ENCODE data around the gene USHBP1.

USHBP1 gene

DNA sequence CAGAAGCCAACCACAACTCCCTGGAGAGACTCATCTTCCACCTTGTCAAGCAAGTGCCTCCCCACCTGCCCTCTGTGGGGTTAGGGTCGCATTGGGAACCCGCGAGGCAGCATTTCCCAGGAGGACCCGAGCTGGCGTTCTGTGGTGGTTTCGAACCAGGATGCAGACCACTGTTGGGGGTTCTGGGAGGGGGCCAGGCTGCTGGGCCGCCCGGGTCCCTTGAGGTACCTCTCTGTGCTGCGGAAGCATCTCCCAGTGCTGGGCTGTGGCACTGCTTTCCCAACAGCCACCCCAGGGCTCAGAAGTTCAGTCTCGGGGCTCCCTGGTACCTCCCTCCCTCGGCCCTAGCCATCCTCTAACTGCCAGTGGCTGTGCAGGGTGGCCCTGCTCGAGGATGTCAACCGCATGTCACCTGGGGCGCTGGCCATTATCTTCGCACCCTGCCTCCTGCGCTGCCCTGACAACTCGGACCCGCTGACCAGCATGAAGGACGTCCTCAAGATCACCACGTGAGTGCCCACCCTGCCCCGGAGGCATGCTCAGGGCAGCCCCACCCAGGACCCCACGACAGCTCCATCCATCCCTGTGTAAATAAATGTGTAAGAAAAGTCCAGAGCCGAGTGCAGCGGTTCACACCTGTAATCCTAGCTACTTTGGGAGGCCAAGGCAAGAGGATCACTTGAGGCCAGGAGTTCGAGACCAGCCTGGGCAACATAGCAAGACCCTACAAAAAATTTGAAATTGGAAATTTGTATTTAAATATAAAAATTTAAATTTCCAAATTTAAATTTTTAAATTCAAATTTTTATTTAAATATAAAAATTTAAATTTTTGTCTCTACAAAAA, 57.6 kb downstream of the USHBP1 start:
- DNase-seq: no peak

DNA sequence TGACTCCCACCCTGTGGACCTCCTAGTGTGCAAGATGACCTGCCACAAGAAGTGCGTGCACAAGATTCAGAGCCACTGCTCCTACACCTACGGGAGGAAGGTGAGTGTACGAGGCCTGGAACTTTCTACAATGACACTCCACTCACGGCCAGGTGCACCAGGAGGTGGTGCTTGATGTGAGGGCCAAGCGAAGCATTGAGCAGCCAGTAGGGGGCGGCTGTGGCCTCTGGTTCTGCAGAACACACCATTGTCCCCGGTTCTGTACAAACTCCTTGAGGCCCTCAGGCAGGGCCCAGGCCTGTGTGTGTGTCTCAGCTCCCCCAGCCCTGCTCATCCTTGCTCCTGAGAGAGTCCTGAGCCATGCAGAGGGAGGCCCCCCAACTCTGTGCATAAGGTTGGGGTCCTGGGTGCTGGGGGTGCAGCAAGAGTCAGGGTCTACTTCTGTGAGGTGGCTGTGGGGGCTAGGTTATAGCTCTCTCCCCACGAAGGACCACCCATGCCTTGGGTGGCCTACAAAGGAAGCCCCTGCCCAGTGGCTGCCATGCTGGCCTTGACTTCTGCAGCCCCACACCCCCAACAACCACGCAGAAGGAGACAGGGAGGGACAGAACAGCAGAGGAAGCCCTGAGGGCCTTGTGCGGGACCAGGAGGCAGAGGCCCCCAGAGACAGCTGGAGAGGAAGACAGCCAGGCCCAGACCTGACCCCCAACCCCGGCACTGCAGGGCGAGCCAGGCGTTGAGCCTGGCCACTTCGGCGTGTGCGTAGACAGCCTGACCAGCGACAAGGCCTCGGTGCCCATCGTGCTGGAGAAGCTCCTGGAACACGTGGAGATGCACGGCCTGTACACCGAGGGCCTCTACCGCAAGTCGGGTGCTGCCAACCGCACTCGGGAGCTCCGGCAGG, 59.1 kb downstream of the USHBP1 start:
- no peak for DNase-seq

DNA sequence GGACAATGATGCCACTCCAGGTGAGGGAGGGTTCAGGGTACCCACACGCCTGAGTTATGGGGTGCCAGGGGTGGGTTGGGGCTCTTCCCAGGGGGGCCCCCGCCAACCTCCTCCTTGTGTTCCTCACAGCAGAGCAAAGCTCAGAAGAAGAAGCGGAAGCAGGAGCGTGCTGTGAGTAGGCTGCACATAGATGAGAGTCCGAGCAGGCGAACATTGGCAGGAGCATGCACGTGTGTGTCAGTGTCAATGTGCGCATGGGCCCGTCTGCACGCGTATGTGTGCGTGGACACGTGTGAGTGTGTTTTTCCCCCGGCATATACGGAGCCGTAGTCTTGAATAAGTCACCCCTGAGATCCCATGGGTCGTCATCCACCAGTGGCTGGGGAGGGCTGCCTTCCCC, 61.8 kb downstream of the USHBP1 start:
- no peak for DNase-seq

DNA sequence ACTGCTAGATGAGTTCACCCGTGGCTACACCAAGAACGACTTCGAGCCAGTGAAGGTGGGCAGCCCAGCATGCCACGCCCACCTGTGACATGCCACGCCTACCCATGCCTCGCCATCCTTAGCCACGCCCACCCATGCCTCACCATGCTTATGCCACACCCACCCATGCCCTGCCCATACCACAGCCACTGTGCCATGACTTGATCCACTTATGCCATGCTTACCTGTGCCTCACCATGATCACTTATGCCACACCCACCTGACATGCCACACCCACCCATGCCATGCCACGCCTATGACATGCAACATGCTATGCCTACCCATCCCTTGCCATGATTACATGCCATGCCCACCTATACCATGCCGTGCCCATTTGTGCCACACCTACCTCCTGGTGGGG, 62.3 kb downstream of the USHBP1 start:
- no peak for DNase-seq

DNA sequence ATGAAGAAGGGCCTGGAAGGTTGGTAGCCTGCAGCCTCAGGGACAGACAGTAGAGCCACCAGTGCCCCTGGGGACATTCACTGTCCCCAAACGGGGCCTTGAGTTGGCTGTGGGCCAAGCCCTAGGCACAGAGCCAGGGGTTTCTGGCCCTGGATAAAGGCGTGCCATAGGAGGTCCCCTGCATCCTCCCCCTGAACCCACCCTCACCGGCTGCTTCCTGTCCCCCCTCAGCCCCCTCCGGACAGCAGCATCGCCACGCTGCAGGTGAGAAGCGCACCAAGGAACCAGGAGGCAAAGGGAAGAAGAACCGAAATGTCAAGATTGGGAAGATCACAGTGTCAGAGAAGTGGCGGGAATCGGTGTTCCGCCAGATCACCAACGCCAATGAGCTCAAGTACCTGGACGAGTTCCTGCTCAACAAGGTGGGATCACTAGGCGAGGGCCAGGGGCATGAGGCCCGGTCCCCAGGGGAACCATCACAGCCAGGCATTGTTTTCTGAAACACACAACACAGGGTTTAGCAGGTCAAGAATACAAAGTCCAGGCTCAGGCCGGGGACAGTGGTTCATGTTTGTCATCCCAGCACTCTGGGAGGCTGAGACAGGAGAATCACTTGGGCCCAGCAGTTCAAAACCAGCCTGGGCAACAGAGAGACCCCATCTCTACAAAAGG, 64.0 kb downstream of the USHBP1 start:
- DNase-seq: no peak

All from NCI-H1436 treated with DMSO at 0.1 percent for 48 hours (cell line).